ENCODE measurements around the gene CEMIP.

DNA sequence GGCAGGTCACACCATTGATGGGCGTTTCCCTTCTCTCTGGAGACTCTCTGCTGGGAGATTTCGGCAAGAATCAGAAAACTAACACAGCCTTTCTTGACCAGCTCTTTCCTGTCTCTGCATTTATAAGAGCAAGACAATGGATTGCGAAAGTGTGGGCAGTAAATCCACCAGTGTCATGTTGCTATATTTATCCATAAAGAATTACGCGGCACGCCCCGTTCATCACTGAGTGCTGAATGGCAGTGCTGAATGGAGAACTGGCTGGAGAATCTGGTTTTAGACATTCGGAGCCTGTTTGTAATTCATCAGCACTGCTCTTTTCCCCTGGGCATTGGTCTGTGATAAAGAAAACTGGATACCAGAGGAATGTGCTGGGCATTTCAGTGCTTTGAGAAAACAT is 2.0 kb upstream of the CEMIP start:
- TF ChIP-seq, protein P1, sequence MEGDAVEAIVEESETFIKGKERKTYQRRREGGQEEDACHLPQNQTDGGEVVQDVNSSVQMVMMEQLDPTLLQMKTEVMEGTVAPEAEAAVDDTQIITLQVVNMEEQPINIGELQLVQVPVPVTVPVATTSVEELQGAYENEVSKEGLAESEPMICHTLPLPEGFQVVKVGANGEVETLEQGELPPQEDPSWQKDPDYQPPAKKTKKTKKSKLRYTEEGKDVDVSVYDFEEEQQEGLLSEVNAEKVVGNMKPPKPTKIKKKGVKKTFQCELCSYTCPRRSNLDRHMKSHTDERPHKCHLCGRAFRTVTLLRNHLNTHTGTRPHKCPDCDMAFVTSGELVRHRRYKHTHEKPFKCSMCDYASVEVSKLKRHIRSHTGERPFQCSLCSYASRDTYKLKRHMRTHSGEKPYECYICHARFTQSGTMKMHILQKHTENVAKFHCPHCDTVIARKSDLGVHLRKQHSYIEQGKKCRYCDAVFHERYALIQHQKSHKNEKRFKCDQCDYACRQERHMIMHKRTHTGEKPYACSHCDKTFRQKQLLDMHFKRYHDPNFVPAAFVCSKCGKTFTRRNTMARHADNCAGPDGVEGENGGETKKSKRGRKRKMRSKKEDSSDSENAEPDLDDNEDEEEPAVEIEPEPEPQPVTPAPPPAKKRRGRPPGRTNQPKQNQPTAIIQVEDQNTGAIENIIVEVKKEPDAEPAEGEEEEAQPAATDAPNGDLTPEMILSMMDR (IDR thresholded peaks at IDR 0.05; ENCODE audit: insufficient read depth, low read length, poor library complexity, severe bottlenecking), result no peak
- no peak for TF ChIP-seq EZH2phosphoT487 (conservative IDR thresholded peaks at IDR 0.05; ENCODE audit: low read length)

All from SU-DHL-6 (cell line).